ENCODE data around the gene HAT1.
"Not testable (repeated sequence)": the region's sequence is repeated elsewhere in the genome, so short reads cannot be mapped to it uniquely, and the experiment has no call there.

HAT1 gene

DNA sequence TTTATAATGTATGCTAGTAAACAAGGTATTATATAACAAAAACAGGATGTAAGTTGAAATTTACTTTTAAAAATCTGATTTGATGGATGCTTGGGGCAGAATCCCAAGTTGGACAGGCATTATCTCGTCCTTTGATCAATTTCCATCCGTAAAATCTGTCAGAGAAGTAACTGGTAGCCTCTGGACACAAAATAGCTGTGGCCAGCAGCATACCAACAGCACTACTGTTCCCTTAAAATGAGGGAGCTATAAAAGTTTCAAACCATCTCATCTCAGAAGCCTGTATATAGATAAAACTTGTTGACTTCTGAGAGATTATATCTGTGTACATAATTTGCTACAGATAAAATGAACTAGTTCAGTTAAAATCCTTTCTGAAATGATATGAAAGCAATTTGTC lies 62.8 kb downstream of the HAT1 start:
- no peak overlapping the region for H3K4me3 ChIP-seq (ENCODE audit: low read depth, low read length)
- DNase-seq: no peak
- H3K27ac ChIP-seq: no peak overlapping the region
- no peaks in the 10 kb centered on the region for H3K9me3 ChIP-seq (ENCODE audit: severe bottlenecking)
- H3K36me3 ChIP-seq: peaks cover 22% of the 10 kb centered on the region
- TF ChIP-seq, protein P1, sequence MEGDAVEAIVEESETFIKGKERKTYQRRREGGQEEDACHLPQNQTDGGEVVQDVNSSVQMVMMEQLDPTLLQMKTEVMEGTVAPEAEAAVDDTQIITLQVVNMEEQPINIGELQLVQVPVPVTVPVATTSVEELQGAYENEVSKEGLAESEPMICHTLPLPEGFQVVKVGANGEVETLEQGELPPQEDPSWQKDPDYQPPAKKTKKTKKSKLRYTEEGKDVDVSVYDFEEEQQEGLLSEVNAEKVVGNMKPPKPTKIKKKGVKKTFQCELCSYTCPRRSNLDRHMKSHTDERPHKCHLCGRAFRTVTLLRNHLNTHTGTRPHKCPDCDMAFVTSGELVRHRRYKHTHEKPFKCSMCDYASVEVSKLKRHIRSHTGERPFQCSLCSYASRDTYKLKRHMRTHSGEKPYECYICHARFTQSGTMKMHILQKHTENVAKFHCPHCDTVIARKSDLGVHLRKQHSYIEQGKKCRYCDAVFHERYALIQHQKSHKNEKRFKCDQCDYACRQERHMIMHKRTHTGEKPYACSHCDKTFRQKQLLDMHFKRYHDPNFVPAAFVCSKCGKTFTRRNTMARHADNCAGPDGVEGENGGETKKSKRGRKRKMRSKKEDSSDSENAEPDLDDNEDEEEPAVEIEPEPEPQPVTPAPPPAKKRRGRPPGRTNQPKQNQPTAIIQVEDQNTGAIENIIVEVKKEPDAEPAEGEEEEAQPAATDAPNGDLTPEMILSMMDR (IDR thresholded peaks at IDR 0.05; ENCODE audit: low read depth, low read length): no peak
- no peaks in the 10 kb centered on the region for H3K27me3 ChIP-seq (ENCODE audit: insufficient read depth, low read depth, severe bottlenecking)

DNA sequence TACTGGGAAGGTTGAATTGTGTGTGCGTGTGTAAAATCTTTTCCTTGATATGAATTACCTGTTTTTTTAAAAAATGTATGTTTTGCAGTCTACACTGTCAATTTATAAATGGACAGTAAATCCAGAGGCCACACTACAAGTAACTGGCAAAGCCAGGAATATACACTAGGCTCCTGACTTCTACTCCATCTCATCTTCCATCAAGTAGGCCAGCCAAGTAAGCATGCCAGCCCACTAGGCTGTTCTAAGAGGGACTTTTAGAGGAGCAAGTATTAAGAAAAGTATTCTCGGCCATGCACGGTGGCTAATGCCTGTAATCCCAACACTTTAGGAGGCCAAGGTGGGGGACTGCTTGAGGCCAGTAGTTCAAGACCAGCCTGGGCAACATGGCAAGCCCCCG lies 64.5 kb downstream of the HAT1 start:
- TF ChIP-seq, protein P1 (IDR thresholded peaks at IDR 0.05; ENCODE audit: low read depth, low read length): no peak
- Histone ChIP-seq H3K36me3 (peaks cover 17% of the 10 kb centered on the region), H3K4me3 (ENCODE audit: low read depth, low read length) (no peak overlapping the region), H3K27me3 (ENCODE audit: insufficient read depth, low read depth, severe bottlenecking) (no peaks in the 10 kb centered on the region), H3K9me3 (ENCODE audit: severe bottlenecking) (no peaks in the 10 kb centered on the region), H3K27ac (no peak overlapping the region)
- DNase-seq: no peak

DNA sequence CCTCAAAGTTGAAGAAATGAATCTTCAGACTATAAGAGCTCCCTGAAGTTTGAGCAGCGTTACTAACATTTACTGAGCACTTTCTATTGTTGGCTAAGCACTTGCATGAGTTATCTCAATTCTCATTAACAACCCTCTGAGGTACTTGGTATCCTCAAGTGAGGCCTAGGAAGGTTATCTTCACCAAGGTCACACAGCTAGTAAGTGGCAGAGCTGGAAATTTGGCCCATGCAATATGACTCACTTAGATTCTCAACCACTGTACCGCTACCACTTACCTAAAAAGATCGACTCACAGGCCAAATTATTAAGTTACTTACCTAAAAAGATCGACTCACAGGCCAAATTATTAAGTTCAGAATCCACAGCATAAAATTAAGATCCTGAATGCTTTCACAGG lies 68.8 kb downstream of the HAT1 start:
- TF ChIP-seq, protein P1 (IDR thresholded peaks at IDR 0.05; ENCODE audit: low read depth, low read length): no peak
- no peak for DNase-seq
- no peak overlapping the region for H3K4me3 ChIP-seq (ENCODE audit: low read depth, low read length)
- H3K36me3 ChIP-seq: no peaks in the 10 kb centered on the region
- no peaks in the 10 kb centered on the region for H3K9me3 ChIP-seq (ENCODE audit: severe bottlenecking)
- no peak overlapping the region for H3K27ac ChIP-seq
- H3K27me3 ChIP-seq (ENCODE audit: insufficient read depth, low read depth, severe bottlenecking): no peaks in the 10 kb centered on the region

DNA sequence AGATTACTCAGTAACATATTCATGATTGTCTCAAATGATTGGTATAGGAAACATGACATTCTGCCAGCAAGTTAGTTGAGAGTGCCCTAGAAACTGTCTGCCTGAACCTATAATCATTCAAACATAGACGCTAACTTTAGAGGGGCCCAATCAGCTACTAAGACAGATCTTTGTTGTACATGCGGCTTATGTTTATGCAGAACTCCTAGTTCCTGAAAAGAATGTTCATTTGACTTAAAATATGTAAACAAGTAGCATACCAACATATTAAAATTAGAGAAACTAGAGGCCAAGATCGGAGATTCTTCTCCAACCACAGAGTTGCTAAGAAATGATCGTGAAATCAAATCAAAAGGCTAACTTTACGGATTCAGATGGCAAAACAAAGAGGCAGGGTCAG lies 73.3 kb downstream of the HAT1 start:
- Histone ChIP-seq H3K27me3 (ENCODE audit: insufficient read depth, low read depth, severe bottlenecking) (no peaks in the 10 kb centered on the region), H3K36me3 (no peaks in the 10 kb centered on the region), H3K27ac (no peak overlapping the region), H3K9me3 (ENCODE audit: severe bottlenecking) (no peaks in the 10 kb centered on the region), H3K4me3 (ENCODE audit: low read depth, low read length) (no peak overlapping the region)
- TF ChIP-seq, protein P1 (IDR thresholded peaks at IDR 0.05; ENCODE audit: low read depth, low read length): no peak
- DNase-seq: no peak

DNA sequence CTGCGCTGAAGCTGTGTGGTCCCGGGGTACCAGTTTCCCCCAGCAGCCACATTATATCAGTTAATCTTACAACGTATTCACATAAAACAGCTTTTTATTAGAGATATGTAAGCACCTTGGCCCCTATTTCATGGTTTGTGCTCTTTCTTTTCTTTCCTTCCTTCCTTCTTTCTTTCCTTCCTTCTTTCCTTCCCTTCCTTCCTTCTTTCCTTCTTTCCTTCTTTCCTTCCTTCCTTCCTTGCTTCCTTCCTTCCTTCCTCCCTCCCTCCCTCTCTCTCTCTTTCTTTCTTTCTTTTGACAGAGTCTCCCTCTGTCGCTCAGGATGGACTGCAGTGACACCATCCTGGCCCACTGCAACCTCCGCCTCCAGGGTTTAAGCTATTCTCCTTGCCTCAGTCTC lies 73.8 kb downstream of the HAT1 start:
- DNase-seq: no peak

GRCh38 chr2:171997031-171997430 lies 74.8 kb downstream of the HAT1 start:
- H3K4me3 ChIP-seq (ENCODE audit: low read depth, low read length); H3K9me3 ChIP-seq (ENCODE audit: severe bottlenecking); H3K36me3 ChIP-seq; DNase-seq; H3K27ac ChIP-seq; H3K27me3 ChIP-seq (ENCODE audit: insufficient read depth, low read depth, severe bottlenecking): not testable (repeated sequence)

More for the DNA sequence above, 73.8 kb downstream of the HAT1 start:
- H3K4me3 ChIP-seq (ENCODE audit: low read depth, low read length): no peak overlapping the region
- no peak overlapping the region for H3K27ac ChIP-seq
- no peaks in the 10 kb centered on the region for H3K9me3 ChIP-seq (ENCODE audit: severe bottlenecking)
- no peaks in the 10 kb centered on the region for H3K27me3 ChIP-seq (ENCODE audit: insufficient read depth, low read depth, severe bottlenecking)
- no peaks in the 10 kb centered on the region for H3K36me3 ChIP-seq
- TF ChIP-seq, protein P1 (IDR thresholded peaks at IDR 0.05; ENCODE audit: low read depth, low read length): no peak

Data from WERI-Rb-1 (cell line).